HG02798 (cell line): ENCODE measurements around the gene SP5.
"Not testable (repeated sequence)": the region's sequence is repeated elsewhere in the genome, so short reads cannot be mapped to it uniquely, and the experiment has no call there.

ENCODE experiments used
- ATAC-seq: cut with Tn5 transposase; IDR thresholded peaks from one replicate; pipeline ENCODE4 v1.9.1; 2021; ENCODE audit warnings: mild to moderate bottlenecking; ENCODE audit not compliant: unreplicated experiment, poor library complexity

Gene SP5

DNA sequence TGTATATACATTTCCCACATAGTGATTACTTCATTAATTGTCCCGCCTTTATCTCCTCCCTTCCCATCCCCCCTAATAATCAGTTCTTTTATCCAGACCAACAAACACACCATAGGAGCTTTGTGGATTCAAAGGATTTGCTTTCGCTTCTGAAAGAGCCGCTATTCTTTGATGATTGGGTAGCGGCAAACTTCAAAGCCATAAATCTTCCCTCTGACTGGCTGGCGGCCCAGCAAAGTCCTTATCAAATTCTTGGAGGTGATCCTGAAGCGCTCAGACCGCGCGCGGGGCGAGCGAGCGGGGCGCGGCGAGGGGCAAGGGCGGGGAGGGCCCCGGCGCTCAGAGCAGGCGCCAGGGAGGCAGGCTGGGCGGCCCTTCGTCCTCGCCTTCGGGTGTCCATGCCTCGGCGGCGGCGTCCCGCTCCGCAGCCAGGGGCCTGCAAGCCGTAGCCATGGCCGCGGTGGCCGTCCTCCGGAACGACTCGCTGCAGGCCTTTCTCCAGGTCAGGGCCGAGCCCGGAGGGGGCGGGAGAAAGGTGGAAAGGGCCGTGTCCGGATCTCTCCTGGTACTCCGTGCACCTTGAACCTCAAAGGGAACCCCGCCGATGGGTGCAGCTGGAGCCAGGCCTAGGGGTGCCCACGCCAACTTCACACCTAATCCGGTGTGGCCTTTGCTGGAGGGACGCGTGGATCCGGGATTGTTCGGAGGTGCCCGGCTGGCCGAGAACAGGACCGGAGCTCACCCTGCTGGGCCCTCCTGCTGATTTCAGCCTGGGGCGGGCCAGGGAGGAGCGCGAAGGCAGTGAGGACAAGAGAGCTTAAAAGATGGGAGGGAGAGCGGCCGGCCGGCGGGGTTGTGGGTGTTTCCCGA is at the start of gene SP5:
SP5 (plus strand) TSS at position 276 of the 870 bp plus-strand sequence; CDS start at position 452, 176 bp downstream.
- no peak for ATAC-seq

DNA sequence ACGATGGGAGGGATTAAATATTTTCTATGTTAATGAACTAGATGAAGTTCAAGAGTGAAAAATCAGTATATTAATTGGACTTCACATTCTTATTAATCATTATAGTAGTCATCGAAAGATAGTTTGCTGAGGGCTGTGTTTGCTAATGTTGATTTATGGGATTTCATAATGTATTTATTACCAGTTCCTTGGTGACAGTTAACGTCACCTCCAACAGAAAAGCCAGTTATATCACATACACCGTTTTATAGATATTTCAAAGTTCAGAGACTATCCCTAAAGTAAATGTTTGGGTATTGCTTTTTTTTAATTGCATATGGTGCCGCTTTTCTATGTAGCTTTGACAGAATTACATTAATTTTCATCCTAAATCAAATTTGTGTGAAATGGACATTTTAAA is 49.4 kb upstream of the SP5 start:
- no peak for ATAC-seq

DNA sequence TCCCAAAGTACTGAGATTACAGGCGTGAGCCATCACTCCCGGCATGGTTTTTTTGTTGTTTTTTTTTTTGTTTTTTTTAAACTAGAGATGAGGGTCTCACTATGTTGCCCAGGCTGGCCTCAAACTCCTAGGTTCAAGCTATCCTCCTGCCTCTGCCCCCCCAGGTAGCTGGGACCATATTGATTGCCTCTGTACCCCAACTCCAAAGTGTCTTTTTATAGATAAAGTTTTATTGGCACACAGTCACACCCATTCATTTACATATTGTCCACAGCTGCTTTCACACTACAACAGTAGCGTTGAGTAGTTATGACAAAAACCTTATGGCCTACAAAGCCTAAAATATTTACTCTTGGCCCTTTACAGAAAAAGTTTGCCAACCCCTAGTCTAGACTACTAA is 45.2 kb upstream of the SP5 start:
- ATAC-seq = no peak

DNA sequence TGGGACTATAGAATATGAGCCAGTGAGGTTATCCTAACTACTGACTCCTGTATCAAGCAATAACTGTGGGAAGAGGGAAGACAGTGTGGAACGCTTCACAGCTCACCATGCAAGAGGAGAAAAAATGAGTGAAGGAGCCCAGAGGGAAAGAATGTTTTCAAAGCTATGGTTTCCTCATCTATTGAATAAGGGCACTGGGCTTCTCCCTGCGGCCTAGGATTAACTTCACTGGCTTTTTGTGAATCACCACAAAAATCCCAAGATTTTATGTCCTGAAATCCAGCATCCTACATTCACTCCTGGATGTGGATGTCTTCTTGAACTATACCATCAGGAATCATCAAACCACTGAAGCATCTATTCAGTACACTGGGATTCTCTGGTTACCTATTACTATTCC is 44.5 kb upstream of the SP5 start:
- ATAC-seq = no peak

DNA sequence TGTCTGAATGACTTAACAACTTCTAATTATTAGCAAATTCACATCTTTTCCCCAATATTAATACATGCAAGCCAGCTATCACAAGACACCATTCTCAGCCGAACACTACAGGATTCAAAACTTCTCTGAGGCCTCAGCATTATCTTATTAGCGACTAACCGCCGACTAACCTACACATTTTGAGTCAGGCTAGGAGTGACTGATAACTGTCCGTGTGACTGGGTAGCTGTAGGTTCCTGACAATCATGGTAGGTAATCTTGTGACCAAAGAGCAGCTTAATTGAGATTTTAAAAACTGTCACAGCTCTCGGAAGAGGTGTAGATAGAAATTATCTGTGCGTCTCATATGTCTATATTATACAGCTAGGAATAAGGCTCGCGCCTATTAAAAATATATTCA is 44.1 kb upstream of the SP5 start:
- no peak for ATAC-seq

DNA sequence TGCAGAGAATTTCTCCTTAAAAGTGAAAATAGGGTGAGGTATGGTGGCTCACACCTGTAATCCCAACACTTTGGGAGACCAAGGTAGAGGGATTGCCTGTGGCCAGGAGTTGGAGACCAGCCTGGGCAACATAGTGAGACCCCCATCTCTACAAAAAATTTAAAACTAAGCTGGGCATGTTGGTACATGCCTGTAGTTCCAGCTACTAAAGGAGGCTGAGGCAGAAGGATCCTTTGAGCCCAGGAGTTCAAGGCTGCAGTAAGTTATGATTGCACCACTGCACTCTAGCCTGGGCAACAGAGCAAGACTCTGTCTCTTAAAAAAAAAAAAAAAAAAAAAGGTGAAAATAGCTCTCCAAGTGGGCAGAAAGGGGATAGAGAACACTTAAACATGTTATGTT is 40.9 kb upstream of the SP5 start:
- not testable (repeated sequence) for ATAC-seq

DNA sequence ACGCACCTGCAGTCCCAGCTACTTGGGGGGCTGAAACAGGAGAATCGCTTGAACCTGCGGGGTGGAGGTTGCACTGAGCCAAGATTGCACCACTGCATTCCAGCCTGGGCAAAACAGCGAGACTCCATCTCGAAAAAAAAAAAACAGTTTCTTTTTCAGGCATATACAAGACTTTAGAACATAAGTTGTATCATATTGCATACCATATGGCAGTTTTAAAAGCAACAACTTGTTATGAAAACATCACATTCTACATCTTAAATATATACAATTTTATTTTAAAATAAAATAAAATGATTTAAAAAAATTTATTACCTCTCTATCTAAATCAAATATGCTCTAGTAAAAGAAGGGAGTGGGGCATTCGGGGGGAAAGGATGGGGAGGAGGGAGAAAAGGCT is 39.4 kb upstream of the SP5 start:
- no peak for ATAC-seq

DNA sequence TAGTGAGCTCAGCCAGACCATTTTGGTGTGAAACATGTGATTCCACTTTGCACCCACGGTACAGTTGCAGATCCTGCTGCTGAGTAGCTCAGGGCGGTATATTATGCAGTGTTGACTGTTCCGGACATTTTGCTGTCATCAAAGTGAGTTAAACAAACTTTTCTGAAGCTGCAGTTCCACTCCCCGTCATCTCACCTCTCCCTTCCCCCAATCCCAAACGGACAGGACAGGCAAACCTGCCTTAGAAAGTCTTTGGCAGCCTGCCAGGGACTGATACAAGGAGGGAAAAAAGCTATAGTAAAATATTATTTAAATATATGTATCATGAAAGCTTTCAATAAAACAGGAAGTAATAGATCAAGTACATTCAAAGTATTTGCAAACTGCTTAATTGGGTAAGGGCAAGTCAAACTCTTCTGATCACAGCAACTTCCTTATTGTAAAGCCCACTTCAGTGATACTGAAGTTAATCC is 35.5 kb upstream of the SP5 start:
- ATAC-seq = no peak

DNA sequence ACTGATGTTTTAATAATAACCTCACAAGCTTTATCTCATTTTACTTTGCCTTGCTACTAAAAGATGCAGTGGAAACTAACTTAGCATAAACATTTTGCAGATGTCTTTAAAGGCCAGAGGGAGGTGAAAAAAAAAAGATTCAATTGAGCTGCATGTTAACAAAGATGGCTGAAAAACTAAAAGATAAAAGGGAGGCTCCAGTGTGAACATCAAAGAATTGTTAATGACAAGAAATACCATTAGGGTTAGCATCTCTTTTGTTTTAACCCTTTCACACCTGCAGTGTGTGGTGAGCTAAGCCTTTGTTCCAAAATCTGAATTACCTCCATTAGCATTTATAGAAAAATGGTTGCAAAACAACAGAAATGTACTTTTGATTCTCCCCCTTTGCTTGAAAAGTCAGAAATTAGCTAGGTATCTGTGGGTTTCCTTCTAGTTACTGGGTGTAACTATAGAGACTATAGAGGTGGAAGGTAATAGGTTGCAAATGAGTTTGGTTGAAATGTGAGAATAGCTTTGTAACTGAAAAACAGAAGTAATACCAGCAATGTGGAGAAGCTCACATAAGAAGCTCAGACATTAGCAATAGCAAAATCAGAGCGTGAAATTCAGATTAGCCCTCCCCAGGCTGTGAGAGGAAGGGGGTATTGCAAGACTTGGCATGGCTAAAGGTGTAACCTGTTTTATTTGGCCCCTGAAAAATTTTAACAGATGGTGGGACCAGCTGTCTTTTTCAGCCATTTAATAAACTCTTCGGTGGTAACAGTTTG is 34.8 kb upstream of the SP5 start:
- peak; percentile 96 for ATAC-seq

DNA sequence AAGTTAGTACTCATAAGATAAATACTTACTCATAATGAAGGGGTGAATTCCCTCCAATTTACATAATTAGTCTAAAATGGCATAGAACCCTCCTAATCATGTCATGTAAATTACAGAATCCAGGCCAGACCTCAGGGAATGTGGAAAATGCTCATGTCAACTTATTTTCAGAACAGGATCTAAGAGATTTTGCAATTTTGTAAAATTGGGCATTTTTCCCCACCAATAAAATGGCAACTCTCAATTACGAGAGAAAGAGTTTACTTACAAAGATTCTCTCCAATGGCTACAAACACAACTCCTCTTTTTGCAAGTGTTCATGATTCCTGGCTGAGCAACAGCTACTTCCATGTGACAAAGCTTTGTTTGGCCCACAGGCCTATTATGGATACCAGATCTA is 33.8 kb upstream of the SP5 start:
- no peak for ATAC-seq

DNA sequence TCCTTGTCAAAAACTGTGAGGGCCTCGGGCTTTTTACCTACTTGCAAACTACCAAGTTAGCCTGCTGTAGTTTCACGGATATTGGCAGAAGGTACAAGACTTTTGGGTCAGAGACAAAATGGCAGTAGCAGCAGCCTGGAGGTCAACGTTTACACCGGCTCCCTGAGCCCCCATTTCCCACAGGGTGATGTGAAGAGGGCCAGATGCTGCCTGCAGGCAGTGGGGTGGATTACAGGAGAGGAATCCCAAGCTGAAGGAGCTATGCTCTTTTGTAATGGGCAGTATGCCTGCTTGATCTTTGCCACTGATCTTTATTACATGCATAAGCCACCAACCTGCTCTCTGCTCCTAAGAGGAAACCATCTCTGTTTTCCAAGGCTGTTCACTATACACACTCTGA is 29.5 kb upstream of the SP5 start:
- ATAC-seq = no peak

DNA sequence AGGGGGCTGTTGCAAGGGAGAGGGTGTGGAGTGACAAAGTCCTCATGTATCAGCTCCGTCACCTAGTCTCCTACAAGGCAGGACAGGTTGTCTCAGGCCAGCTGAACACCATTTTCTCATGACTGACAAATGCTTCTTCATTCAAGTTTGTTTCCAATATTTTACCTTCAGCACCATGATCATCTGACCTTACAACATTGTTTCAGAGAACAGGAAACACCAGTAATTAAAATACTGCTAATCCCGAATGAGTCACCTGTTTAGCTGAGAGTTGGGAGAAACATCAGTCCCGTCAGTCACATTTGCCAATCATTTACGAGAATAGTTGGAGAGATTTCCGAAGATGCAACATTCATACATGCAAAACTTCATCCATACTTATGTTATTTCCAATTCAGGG is 25.7 kb upstream of the SP5 start:
- ATAC-seq = no peak

DNA sequence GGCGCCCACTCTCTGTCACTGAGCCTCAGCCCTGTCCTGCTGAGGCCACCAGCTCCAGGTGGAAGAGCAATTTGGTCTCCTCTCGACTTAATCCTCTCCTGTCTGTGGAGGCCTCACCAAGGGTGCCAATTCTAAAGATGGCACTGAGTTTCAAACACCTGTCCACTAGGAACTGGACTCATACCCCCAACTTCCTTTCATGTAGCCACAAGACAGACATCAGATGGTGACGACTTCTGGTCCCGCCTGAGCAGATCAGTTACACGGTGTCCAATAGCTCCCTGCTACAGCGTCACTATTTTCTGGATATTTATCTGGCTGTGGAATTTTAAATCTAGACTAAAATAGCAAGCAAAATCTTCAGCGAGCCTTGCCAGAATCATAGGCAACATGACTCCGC is 24.5 kb upstream of the SP5 start:
- ATAC-seq = no peak

DNA sequence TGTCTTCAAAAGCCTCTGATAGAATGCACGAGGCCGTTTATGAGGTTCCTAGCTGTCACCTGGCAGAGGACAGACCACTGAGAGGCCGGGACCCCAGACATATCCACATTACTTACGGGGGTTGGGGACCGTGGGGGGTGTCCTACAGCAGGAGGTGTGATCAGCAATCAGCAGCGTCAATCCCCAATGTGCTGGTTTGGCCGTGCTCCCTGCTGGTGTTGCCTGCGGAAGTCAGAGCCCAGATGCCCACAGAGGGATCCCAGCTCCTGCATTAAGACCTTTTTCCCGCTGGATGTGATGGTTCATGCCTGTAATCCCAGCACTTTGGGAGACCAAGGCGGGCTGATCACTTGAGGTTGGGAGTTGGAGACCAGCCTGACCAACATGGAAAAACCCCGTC is 20.8 kb upstream of the SP5 start:
- ATAC-seq = no peak

DNA sequence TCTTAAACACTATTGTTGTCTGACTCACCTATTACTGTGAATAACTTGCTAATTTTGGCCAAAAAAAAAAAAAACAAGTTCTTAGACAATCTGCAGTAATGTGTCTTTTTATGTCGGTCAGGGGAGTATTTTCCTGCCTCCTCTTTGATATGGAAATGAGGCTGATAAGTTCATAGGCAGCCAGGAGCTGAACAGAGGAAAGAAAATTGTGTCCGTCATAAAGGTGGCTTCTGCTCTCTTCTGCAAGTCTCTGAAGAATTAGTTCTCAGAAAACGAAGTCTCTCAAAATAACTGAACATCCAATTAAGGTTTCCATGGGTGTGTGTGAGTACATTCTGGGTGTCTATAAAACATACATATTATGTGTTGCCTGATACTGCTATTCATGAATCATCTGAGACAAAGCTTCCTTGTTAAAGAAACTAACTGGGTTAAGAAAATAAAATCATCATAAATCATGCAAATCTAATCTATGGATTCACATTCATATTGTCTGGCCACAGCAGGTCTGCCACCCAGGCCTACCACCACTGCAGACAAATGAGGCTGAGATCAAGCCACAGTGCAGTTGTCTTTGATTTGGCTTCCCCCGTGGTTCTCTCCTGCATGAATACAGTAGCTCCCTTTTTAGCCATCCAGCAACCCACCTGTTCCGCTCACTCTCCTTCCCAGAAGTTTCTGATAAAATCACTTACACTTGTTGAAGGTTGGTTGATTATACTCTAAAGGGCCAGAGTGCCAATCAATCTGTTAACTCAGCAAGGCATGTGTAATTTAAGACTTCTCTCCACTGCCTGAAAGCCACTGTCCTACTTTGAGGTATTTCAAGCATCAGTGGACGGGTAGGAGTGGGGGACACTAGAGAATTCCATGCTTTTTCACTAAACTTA is 19.4 kb upstream of the SP5 start:
- no peak for ATAC-seq

DNA sequence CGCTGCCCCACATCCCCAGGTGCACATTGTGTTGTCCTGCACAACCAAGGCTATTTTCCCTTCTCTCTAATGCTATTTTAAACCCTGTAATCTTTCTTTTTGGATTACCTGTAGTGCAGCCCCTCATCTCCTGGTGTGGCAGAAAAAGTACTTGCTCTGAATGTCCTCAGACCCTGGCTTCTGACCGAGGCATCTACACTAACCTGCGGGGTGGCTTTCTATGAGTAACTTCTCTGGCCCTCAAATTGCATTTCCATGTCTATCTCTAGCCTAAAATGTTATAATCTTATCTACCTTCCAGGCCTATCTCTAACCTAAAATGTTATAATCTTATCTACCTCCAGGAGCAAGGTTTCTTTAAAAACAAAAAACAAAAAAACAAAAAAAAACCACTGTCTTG is 18.2 kb upstream of the SP5 start:
- no peak for ATAC-seq

DNA sequence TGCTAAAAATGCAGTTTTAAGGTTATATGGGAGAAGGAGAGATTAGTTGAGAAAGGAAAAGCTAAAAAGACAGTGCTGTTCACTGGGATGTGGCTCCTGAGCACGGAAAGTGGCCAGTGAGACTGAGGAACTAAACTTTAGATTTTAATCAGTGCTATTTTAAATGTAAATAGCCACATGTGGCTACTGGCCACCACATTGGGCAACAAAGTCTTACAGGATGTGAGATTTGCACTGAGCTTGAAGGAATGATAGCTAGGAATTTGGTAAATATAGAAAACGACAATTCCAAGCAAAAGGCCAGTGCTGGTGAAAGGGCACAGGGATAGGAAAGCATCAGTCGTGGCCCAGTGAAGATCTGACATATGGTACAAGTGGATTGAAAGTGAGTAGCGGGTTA is 14.1 kb upstream of the SP5 start:
- ATAC-seq = no peak

DNA sequence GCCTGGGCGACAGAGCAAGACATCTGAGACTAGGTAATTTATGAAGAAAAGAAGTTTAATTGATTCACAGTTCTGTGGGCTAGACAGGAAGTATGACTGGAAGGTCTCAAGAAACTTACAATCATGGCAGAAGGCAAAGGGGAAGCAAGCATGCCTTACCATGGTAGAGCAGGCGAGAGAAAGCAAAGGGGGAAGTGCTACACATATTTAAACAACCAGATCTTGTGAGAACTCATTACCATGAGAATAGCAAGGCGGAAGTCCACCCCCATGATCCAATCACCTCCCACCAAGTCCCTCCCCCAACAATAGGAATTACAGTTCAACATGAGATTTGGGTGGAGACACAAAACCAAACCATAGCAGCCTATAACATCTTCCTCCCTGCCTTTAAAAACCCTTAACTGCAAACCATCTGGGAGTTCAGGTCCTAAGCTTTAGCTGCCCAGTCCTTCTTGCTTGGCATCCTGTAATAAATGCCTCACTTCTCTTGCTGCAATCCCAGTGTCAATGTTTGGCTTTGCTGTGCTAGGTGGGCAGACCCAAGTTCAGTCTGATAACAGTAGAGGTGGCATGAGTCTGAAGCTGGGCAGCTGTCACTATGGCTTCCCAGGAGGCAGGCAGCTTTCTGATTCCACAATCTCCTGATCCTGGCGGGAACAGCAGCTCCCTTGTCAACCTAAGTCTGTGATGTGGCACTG is 11.2 kb upstream of the SP5 start:
- no peak for ATAC-seq

DNA sequence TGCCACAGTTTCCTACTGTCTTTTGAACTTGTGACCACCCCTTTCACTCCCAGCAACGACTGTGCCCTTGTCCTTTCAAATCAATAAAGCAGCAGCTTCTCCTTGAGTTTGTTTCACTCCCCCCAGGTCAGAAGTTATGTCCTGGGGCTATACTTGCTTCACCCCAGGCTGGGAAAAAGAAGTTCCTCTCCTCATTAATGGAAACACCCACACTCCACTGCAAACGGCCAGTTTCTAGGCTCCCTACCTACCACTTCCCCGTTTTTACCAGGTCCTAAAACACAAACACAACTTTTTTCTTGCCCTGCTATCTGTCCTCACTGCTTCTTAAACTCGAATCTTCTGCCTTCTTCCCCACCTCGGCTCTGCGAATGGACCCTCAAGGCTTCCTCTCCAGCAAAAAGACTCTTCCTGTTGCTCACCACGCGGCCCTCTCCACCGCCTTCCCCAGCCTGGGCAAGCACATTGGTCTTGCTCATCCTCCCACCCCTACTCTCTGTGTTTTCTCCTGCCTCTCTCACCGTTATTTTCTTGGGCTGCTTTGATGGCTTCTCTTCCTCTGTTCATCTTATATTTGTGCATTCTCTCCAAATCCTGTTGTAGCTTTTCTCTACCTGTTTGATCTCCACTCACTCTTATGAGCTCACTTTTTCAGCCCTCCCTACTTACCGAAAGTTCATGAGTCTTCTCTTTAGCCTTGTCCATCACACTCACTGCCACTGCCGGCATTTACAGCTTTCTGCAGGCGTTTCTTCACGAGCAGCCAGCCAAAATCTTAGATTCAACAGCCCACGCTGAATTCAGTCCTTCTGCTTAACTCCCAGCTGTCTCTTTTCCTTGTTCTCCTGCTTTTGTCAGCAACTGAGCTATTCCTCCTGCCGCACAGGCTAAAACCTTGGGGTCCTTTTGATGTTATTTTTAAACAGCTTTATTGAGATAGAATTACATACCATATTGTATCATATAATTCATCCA is 7.0 kb upstream of the SP5 start:
- ATAC-seq = no peak
